Activated naive CD4-positive, alpha-beta T cell treated with anti-CD3 and anti-CD28 coated beads, Interleukin-2, amount 50 U/mL, for 72 hours (primary cell): Measurements from ENCODE around the gene GAGE12J. TPM values are rescaled to one million over a fixed set of nuclear protein-coding genes. Genes with fewer than 3 reads are reported as not detected.
"Not testable (repeated sequence)": the region's sequence is repeated elsewhere in the genome, so short reads cannot be mapped to it uniquely, and the experiment has no call there.

Experiments
- ATAC-seq, 2 donors: fragments of 150-1000 bp; cut with Tn5 transposase; 2 replicates each; pipeline ENCODE4 v1.10.0; 2021; ENCODE audit warnings: mild to moderate bottlenecking in 2 of 2, moderate library complexity in 2 of 2
- DNase-seq, 2 donors: peaks; one replicate each; pipeline ENCODE4 v3.0.0; 2021 to 2022; ENCODE audit warnings: low spot score in 2 of 2
- H3K27ac Mint-ChIP-seq, 2 donors: one replicate each; pipeline ENCODE4 v1.8.0; 2022; ENCODE audit warnings: mild to moderate bottlenecking in 2 of 2, mixed read lengths in 2 of 2
- H3K36me3 Mint-ChIP-seq, 2 donors: one replicate each; pipeline ENCODE4 v1.8.0; 2022; ENCODE audit warnings: mixed read lengths in 2 of 2
- H3K9me3 Mint-ChIP-seq, 2 donors: one replicate each; pipeline ENCODE4 v1.8.0; 2022; ENCODE audit warnings: mixed read lengths in 2 of 2
- total RNA-seq, 2 donors: library from RNA; stranded (reverse); gene quantifications; one replicate each; pipeline ENCODE4 v1.2.3, GENCODE V29; 2022

GAGE12J gene
- total RNA-seq = not detected

DNA sequence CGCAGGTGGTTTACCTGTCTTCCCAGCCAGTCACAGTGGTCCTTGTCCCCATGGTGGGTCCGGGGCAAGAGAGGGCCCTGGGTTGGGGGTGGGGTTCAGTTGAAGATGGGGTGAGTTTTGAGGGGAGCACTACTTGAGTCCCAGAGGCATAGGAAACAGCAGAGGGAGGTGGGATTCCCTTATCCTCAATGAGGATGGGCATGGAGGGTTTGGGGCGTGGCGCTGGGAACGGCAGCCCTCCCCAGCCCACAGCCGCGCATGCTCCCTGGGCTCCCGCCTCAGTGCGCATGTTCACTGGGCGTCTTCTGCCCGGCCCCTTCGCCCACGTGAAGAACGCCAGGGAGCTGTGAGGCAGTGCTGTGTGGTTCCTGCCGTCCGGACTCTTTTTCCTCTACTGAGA lies at the start of gene GAGE12J:
GAGE12J (plus strand) TSS at position 301 of the 400 bp plus-strand sequence. CDS start 1,157 bp downstream, outside the sequence.
- not testable (repeated sequence) for H3K9me3 Mint-ChIP-seq, ATAC-seq, H3K27ac Mint-ChIP-seq, DNase-seq, H3K36me3 Mint-ChIP-seq

DNA sequence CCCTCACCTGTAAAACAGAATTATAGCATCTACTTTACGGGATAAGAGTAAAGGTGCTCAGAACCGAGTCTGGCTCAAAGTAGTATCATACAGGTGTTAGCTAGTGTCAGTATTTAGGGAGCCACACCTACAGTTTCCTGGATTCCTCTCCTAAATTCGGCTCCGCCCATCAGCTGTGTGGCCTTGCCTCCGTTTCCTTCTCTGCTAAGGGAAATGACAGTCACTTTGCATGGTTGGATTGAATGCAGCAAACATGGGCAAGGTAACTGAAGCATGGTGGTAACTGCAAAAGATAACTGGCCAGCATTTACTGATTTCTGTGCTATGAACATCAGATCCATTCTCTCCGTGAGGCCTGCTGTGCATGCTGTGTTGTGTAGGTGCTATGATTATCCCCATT lies 49.4 kb upstream of the GAGE12J start:
- no peak for ATAC-seq
- DNase-seq = peak in 1 of 2 donors; percentile 25
- H3K36me3 Mint-ChIP-seq = peaks cover 15 to 26% of the 10 kb centered on the region in 2 donors

DNA sequence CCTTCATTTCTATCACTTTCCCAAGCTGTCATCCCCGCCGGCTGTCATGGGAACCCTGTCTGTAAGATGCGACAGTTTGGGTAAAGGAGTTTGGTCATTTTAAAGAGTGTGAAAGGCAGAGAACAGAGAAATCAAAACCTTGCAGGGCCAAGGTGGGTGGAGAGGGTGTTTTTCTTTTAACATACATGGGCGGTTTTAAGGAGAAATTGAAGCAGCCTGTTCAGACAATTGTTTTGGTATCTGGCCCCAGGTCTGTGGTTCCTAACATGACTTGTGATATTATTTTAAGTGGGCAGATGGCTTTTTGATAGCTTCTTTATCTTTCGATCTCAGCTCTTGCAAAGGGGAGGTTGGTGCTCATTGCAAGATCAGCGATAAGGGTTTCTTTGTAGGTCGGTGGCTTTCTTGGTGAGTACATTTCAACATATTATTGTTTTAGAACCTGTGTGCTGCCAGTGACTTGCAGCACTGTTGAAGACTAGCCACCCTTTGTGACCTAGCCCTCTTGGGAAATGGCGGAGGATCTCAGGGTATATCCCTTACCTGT lies 48.6 kb upstream of the GAGE12J start:
- DNase-seq (peak; percentile 35 to 42), ATAC-seq (peak in 1 of 2 donors; percentile 11)
- Mint-ChIP-seq H3K9me3 (no peaks in the 10 kb centered on the region), H3K36me3 (peaks cover 11 to 26% of the 10 kb centered on the region in 2 donors), H3K27ac (peak overlapping the region; percentile 77 to 81)

More for the DNA sequence above, 49.4 kb upstream of the GAGE12J start:
- Mint-ChIP-seq H3K27ac (peak overlapping the region; percentile 77 to 81), H3K9me3 (no peaks in the 10 kb centered on the region)

- H3K36me3 Mint-ChIP-seq = peaks cover 4 to 21% of the 10 kb centered on the region in 2 donors
- no peak for DNase-seq
- peak overlapping the region; percentile 90 to 98 for H3K27ac Mint-ChIP-seq
- ATAC-seq = no peak
- no peaks in the 10 kb centered on the region for H3K9me3 Mint-ChIP-seq
Observed at GRCh38 chrX:49276207-49276606, 45.6 kb upstream of the GAGE12J start.

GRCh38 chrX:49276671-49277534 lies 44.9 kb upstream of the GAGE12J start:
- DNase-seq = peak in 1 of 2 donors; percentile 33
- no peaks in the 10 kb centered on the region for H3K9me3 Mint-ChIP-seq
- H3K36me3 Mint-ChIP-seq = peaks cover 0 to 17% of the 10 kb centered on the region in 2 donors
- peak; percentile 23 to 50 for ATAC-seq
- H3K27ac Mint-ChIP-seq = peak overlapping the region; percentile 90 to 98

- Mint-ChIP-seq H3K36me3 (peaks cover 0 to 17% of the 10 kb centered on the region in 2 donors), H3K27ac (peak overlapping the region; percentile 90 to 98), H3K9me3 (no peaks in the 10 kb centered on the region)
- DNase-seq = no peak
- ATAC-seq = peak; percentile 54 to 71
Observed at GRCh38 chrX:49277535-49277830, 44.4 kb upstream of the GAGE12J start.

DNA sequence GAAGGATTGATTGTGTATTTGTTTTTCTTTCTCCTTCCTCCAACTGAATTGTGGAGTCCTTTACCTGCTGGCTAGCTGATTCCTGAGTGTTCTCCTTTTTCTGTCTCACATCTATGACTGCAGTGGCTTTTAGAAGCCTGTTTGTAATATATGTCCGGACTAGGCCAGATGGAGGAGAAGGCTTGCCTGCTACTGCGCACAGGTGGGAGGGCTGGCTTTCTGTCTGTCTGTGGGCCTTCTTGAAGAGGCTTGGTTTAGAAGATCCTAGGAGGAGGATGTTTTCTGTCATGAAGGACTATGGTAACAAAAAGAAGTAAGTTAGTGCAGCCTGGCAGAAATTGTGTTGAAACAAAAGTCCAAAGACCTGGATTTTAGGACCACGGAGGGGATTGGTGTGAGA lies 43.8 kb upstream of the GAGE12J start:
- ATAC-seq = no peak

DNA sequence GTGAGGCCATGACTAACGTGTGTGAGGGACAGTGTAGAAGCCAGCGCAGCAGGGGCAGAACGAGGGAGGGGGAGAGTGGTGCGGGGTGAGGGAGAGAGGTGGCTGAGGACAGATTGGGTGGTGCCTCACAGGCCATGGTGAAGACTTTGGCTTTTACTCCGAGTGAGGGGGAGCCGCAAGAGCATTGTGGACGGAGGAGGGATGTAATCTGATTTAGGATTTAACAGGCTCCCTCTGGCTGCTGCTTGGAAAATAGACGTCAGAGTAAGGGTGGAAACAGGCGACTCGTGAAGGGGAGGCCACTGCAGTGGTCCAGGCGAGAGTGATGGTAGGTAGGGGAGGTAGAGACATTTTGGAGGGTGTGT lies 39.2 kb upstream of the GAGE12J start:
- DNase-seq (no peak), ATAC-seq (no peak)
- Mint-ChIP-seq H3K27ac (no peak overlapping the region), H3K36me3 (no peaks in the 10 kb centered on the region), H3K9me3 (no peaks in the 10 kb centered on the region)

More for the DNA sequence above, 43.8 kb upstream of the GAGE12J start:
- no peak for DNase-seq
- Mint-ChIP-seq H3K27ac (peak overlapping the region; percentile 90 to 98), H3K9me3 (no peaks in the 10 kb centered on the region), H3K36me3 (peaks cover 0 to 17% of the 10 kb centered on the region in 2 donors)

GRCh38 chrX:49284212-49284611 lies 37.6 kb upstream of the GAGE12J start:
- H3K9me3 Mint-ChIP-seq = no peaks in the 10 kb centered on the region
- DNase-seq (no peak), ATAC-seq (no peak)
- H3K36me3 Mint-ChIP-seq = no peaks in the 10 kb centered on the region
- peak overlapping the region in 1 of 2 donors; percentile 60 for H3K27ac Mint-ChIP-seq

DNA sequence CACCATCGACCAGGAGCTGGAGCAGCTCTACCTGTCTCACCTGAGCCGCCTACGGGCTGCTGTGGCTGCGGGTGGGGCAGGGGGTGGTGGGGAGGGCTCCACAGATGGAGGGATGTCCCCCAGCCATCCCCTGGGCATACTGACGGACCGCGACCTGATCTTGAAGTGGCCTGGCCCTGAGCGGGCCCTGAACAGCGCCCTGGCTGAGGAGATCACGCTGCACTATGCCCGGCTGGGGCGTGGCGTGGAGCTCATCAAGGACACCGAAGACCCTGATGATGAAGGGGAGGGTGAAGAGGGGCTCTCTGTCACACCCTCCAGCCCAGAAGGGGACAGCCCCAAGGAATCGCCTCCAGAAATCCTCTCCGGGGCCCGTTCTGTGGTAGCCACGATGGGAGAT lies 35.7 kb upstream of the GAGE12J start:
- DNase-seq (no peak), ATAC-seq (no peak)
- H3K27ac Mint-ChIP-seq = no peak overlapping the region

DNA sequence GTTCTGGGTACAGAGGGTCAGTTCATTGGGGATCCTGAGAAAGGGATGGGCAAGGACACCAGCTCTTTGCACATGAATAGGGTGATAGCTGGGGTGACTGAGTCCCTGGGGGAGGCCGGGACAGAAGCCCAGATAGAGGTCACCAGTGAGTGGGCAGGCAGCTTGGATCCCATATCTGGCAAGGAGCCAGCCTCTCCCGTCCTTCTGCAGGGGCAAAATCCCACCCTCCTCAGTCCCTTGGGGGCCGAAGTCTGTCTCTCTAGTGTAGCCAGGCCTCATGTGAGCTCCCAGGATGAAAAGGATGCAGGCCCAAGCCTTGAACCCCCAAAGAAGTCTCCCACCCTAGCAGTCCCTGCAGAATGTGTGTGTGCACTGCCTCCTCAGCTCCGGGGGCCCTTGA lies 35.3 kb upstream of the GAGE12J start:
- DNase-seq (no peak), ATAC-seq (no peak)
- H3K27ac Mint-ChIP-seq = no peak overlapping the region
- H3K9me3 Mint-ChIP-seq = no peaks in the 10 kb centered on the region
- no peaks in the 10 kb centered on the region for H3K36me3 Mint-ChIP-seq

More for the DNA sequence above, 35.7 kb upstream of the GAGE12J start:
- no peaks in the 10 kb centered on the region for H3K36me3 Mint-ChIP-seq
- H3K9me3 Mint-ChIP-seq = no peaks in the 10 kb centered on the region

DNA sequence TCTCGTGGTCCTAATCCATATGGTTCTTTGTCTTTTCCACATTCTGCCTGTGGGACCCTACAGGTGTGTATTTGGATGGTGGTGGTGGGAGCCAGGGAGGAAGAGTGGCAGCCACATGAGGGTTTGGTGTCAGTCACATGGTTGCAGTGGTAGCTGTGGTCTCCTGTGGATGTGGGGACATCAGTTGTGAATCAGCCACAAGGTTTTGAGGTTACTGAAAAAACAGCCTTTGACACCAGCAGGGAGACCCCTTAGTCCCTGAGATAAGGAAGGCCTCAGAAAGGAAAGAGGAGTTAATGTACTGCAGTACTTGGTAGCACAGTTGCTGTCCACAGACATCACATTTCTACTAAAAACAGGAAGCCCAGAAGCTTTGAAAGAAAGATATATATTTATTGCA lies 34.2 kb upstream of the GAGE12J start:
- no peak for ATAC-seq
- no peaks in the 10 kb centered on the region for H3K9me3 Mint-ChIP-seq
- no peaks in the 10 kb centered on the region for H3K36me3 Mint-ChIP-seq
- no peak overlapping the region for H3K27ac Mint-ChIP-seq
- no peak for DNase-seq

DNA sequence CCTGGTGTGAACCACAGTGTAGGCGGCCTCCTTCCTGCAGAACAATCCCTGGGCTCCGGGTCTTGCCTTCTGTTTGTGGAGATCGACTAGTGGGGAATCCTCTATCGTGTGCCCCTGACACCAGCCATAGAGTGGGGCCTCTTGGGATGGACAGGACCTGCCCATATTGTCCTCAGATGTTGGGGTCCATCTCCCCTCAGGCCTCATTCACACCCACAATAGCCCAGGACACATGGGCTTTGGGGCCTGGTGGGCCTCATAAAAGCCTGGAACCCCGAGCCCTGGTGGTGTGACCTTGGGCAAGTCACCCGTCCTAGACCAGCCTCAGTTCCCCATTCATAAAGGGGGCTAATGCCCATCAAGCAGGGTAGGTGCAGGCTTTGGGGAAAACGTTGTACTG lies 31.6 kb upstream of the GAGE12J start:
- Mint-ChIP-seq H3K27ac (no peak overlapping the region), H3K36me3 (no peaks in the 10 kb centered on the region), H3K9me3 (no peaks in the 10 kb centered on the region)
- ATAC-seq = no peak
- no peak for DNase-seq

DNA sequence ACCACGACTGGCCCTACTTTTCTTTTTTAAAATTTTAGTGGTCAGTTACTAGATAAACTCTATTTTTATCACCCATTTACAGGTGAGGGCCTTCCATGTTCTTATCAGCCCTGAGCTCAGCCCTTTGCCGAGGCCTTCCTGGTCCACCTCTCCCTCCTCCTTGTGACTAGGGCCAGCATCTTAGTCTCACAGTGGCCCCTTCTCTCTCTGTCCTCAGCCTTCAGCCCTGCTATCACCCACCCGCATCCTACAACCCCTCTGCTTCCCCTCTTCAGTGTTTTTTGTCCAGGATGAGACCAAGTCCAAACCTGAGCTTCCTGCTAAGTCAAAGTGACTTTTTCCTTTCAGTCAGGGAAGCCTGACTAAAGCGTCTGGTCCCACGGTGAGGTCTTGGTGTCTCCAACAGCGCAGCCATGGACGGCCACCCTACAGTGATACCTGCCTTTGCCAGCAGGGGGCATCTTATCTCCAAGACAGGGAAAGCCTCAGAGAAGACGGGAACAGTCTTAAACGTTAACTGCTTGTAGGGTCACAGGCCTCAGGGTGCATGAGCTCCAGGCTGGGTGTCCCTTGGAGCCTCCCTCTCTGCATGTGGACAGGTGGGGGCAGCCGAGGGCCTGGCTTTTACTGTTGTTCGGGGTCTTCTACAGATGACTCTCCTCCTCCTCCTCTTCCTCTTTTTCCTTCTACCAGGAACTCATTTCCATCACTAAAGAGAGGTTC lies 30.1 kb upstream of the GAGE12J start:
- H3K27ac Mint-ChIP-seq = peak overlapping the region; percentile 41 to 91
- ATAC-seq (peak; percentile 78 to 86), DNase-seq (peak in 1 of 2 donors; percentile 82)
- H3K9me3 Mint-ChIP-seq = no peaks in the 10 kb centered on the region
- no peaks in the 10 kb centered on the region for H3K36me3 Mint-ChIP-seq

DNA sequence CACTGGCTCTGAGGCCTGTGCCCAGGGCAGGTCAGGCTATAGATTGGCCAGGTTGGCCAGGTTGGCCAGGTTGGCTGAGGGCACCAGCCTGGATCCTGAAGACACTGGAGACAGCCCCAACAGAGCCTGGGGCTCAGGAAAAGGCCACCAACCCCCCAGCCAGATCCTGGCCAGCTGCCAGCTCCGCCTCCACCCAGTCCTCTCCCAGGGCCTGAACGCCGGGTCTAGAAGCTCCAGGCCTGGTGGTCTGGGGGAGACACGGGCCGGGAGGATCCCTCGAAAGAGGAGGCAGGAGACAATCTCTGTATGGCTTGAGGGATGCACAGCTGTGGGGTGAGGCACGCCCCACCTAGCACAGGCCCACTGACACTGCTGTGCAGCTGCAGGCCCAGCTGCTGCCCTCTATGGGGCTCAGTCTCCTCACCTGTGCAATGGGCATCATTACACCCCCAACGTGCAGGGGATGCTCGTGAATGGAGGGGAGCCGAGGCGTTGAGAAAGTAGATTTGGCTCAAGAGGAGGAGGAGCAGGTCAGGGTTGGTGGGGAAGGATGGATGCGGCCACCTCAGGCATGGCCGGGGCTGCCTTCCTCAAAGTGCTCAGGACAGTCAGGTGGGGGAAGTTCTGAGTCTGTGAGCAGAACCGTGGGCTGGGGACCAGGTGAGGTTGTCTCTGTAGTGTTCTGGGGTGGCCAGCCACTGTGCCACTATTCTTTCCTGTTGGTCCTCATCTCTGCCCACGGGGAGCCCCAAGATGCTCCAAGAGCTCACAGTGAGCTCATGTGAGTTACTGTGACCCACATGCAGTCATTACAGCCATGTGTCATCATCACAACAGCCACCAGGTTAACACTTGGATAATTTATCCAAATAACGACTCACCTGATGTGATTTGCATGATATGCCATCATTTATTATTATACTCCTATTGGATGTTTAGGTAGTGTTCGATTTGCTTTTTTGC lies 29.2 kb upstream of the GAGE12J start:
- peak; percentile 44 to 56 for ATAC-seq
- H3K36me3 Mint-ChIP-seq = no peaks in the 10 kb centered on the region
- H3K27ac Mint-ChIP-seq = peak overlapping the region in 1 of 2 donors; percentile 41
- DNase-seq = no peak
- H3K9me3 Mint-ChIP-seq = no peaks in the 10 kb centered on the region

GRCh38 chrX:49299293-49299692 lies 22.5 kb upstream of the GAGE12J start:
- not testable (repeated sequence) for H3K36me3 Mint-ChIP-seq, ATAC-seq, DNase-seq, H3K9me3 Mint-ChIP-seq, H3K27ac Mint-ChIP-seq
